Measurements from ENCODE around the gene TMEM126B. TPM values are rescaled to one million over a fixed set of nuclear protein-coding genes. Genes with fewer than 3 reads are reported as not detected.
A peak's percentile ranks its signal among the peaks of the same experiment; 100 is the strongest.

The TMEM126B gene
- total and polyA plus RNA-seq, 2 of the 13 experiments (the other 11 are each of a cell fraction or from before 2014, with no cell fraction given): 33.6 to 54.8 TPM

- TF ChIP-seq LBX2 (CRISPR knock-in tag; IDR thresholded peaks at IDR 0.05; ENCODE audit: borderline replicate concordance) (no peak), NCOA2 (CRISPR knock-in tag; IDR thresholded peaks at IDR 0.05) (peak; percentile 34; the same call in 1 of the 2 replicates), SETDB1 (CRISPR knock-in tag; IDR thresholded peaks at IDR 0.05; ENCODE audit: borderline replicate concordance) (no peak), SNAPC2 (CRISPR knock-in tag; IDR thresholded peaks at IDR 0.05) (no peak), SRSF1 (optimal IDR thresholded peaks at IDR 0.05; ENCODE audit: low read depth, low read length) (no peak), TCF7 (IDR thresholded peaks at IDR 0.05; ENCODE audit: low read depth) (peak; percentile 48; the same call in 1 of the 2 replicates), MYC (CRISPR knock-in tag; IDR thresholded peaks at IDR 0.05; ENCODE audit: borderline replicate concordance) (no peak), U2AF2 (IDR thresholded peaks at IDR 0.05; ENCODE audit: low read depth, low read length) (no peak), SOX13 (IDR thresholded peaks at IDR 0.05) (no peak), SOX13 (CRISPR knock-in tag; conservative IDR thresholded peaks at IDR 0.05 in 1 of 2, IDR thresholded peaks at IDR 0.05 in 1 of 2) (peak in 1 of 2 experiments; percentile 22; a peak in 1 of 4 replicates), RARA (CRISPR knock-in tag; IDR thresholded peaks at IDR 0.05) (0 out of 2 replicates have a peak, but pooled peaks have one; percentile 21), ZXDC (CRISPR knock-in tag; IDR thresholded peaks at IDR 0.05) (no peak), NFE2 (CRISPR knock-in tag; IDR thresholded peaks at IDR 0.05) (no peak), ISL2 (CRISPR knock-in tag; IDR thresholded peaks at IDR 0.05) (peak; percentile 61; the same call in 1 of the 2 replicates), CREM (IDR thresholded peaks at IDR 0.05) (peak; percentile 17; the same call in 1 of the 2 replicates), CREM (CRISPR knock-in tag; IDR thresholded peaks at IDR 0.05) (no peak), NR2F6 (IDR thresholded peaks at IDR 0.05) (peak; percentile 64), NR2F6 (CRISPR knock-in tag; IDR thresholded peaks at IDR 0.05) (peak; percentile 30; the same call in 1 of the 2 replicates)
- TF ChIP-seq, protein P1, sequence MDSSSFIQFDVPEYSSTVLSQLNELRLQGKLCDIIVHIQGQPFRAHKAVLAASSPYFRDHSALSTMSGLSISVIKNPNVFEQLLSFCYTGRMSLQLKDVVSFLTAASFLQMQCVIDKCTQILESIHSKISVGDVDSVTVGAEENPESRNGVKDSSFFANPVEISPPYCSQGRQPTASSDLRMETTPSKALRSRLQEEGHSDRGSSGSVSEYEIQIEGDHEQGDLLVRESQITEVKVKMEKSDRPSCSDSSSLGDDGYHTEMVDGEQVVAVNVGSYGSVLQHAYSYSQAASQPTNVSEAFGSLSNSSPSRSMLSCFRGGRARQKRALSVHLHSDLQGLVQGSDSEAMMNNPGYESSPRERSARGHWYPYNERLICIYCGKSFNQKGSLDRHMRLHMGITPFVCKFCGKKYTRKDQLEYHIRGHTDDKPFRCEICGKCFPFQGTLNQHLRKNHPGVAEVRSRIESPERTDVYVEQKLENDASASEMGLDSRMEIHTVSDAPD (CRISPR knock-in tag; IDR thresholded peaks at IDR 0.05): no peak
Measured at GRCh38 chr11:85634747-85635146, 6.4 kb downstream of the TMEM126B start (continued).
